HG03460 (cell line): Measurements from ENCODE around the gene AGMO.

ENCODE experiments used
- ATAC-seq: cut with Tn5 transposase; IDR thresholded peaks from one replicate; pipeline ENCODE4 v1.9.1; 2021; ENCODE audit not compliant: unreplicated experiment

AGMO gene

GRCh38 chr7:15402436-15403136 is 159.2 kb downstream of the AGMO start:
- no peak for ATAC-seq

GRCh38 chr7:15400440-15400839 is 161.4 kb downstream of the AGMO start:
- no peak for ATAC-seq

- no peak for ATAC-seq
Observed at GRCh38 chr7:15399441-15399840, 162.4 kb downstream of the AGMO start.

GRCh38 chr7:15397922-15398760 is 163.7 kb downstream of the AGMO start:
- ATAC-seq, result no peak

- no peak for ATAC-seq
Observed at GRCh38 chr7:15397159-15397550, 164.7 kb downstream of the AGMO start.

GRCh38 chr7:15396210-15397158 is 165.3 kb downstream of the AGMO start:
- ATAC-seq, result no peak

GRCh38 chr7:15389073-15389472 is 172.7 kb downstream of the AGMO start:
- ATAC-seq, result no peak

- no peak for ATAC-seq
Observed at GRCh38 chr7:15378494-15379145, 183.2 kb downstream of the AGMO start.

- ATAC-seq, result no peak
Observed at GRCh38 chr7:15376600-15376999, 185.2 kb downstream of the AGMO start.

GRCh38 chr7:15370441-15370840 is 191.4 kb downstream of the AGMO start:
- no peak for ATAC-seq

GRCh38 chr7:15368653-15369052 is 193.2 kb downstream of the AGMO start:
- no peak for ATAC-seq

- ATAC-seq, result no peak
Observed at GRCh38 chr7:15367897-15368296, 193.9 kb downstream of the AGMO start.

- ATAC-seq, result no peak
Observed at GRCh38 chr7:15358112-15358511, 203.7 kb downstream of the AGMO start.

- ATAC-seq, result no peak
Observed at GRCh38 chr7:15352421-15353206, 209.2 kb downstream of the AGMO start.

GRCh38 chr7:15345216-15345615 is 216.6 kb downstream of the AGMO start:
- ATAC-seq, result no peak

- ATAC-seq, result no peak
Observed at GRCh38 chr7:15341817-15342216, 220.0 kb downstream of the AGMO start.

GRCh38 chr7:15336146-15336545 is 225.7 kb downstream of the AGMO start:
- no peak for ATAC-seq

- ATAC-seq, result no peak
Observed at GRCh38 chr7:15335390-15335789, 226.4 kb downstream of the AGMO start.

- ATAC-seq, result no peak
Observed at GRCh38 chr7:15334536-15335263, 227.1 kb downstream of the AGMO start.
